Right ventricle myocardium superior (tissue), 1 donor: ENCODE results near the gene SMIM5. TPM values are rescaled to one million over a fixed set of nuclear protein-coding genes. Genes with fewer than 3 reads are reported as not detected.

Experiments
- ATAC-seq: fragments of 200-7000 bp; cut with Tn5 transposase; one replicate; pipeline ENCODE4 v1.9.1; 2020; ENCODE audit warnings: mild to moderate bottlenecking; ENCODE audit not compliant: poor library complexity
- DNase-seq: peaks from one replicate; pipeline ENCODE4 v3.0.0-alpha.2; 2020
- intact Hi-C: fragments of 100-400 bp; cut with DNase I; formaldehyde crosslinking; loops from one replicate; pipeline ENCODE4 v1.11.2; 2022
- total RNA-seq: library from RNA; stranded (reverse); fragmentation: NEBNext Ultra II Directional; extraction: Animal tissue kit (Norgen Biotek cat#: 25700); gene quantifications from one replicate; pipeline ENCODE4 v1.2.1, GENCODE V29; 2021
- donor health status: DM: no; HTN: yes; CAD: no; lungs with severe emphysema.

The SMIM5 gene
- total RNA-seq, 1 donor from 2014 or later, result 12.5 TPM

GRCh38 chr17:75596320-75597087, 36.7 kb upstream of the SMIM5 start:
- intact Hi-C loops, result no loop called here
- ATAC-seq, result no peak
- peak; percentile 27 for DNase-seq

- intact Hi-C loops, result no loop called here
- ATAC-seq, result peak; percentile 63
- DNase-seq, result peak; percentile 72
These were observed 31.9 kb upstream of the SMIM5 start for GRCh38 chr17:75601057-75601987.

DNA sequence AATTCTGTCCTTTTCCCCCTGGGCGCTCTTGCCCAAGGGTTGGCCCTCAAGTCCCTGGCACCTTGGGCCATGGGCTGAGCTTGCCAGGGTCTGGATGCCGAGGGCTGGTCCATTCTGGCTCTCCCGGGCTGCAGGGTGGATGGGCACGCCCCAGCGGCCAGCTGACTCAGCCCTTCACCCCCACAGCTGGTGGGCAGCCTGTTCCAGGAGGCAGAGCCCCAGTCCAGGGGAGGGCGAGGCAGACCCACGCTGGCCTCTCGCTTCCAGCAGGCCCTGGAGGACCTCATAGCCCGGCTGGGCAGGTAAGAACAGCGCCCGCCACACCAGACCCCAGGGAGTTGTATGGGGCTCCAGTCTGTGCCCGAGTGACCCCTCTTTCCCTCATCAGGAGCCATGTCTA, 30.6 kb upstream of the SMIM5 start:
- ATAC-seq, result no peak
- intact Hi-C loops, result no loop called here
- peak; percentile 22 for DNase-seq

DNA sequence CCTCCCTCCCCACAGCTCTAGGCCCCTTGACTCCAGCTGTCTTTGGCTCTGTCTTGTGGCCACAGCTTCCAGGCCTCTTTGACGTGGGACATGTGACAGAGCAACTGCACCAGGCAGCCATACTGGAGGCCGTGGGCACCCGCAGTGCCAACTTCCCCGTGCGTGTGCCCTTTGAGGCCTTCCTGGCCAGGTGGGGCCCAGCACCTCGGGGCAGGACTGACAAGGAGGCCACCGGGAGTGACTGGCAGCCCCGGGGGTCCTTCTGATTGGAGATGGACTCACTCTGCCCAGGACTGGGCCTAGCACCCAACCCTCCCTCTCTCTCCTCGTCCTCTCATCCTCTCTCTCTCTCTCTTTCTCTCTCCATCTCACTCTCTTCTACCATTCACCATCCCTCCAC, 30.1 kb upstream of the SMIM5 start:
- intact Hi-C loops, result no loop called here
- ATAC-seq (no peak), DNase-seq (no peak)

DNA sequence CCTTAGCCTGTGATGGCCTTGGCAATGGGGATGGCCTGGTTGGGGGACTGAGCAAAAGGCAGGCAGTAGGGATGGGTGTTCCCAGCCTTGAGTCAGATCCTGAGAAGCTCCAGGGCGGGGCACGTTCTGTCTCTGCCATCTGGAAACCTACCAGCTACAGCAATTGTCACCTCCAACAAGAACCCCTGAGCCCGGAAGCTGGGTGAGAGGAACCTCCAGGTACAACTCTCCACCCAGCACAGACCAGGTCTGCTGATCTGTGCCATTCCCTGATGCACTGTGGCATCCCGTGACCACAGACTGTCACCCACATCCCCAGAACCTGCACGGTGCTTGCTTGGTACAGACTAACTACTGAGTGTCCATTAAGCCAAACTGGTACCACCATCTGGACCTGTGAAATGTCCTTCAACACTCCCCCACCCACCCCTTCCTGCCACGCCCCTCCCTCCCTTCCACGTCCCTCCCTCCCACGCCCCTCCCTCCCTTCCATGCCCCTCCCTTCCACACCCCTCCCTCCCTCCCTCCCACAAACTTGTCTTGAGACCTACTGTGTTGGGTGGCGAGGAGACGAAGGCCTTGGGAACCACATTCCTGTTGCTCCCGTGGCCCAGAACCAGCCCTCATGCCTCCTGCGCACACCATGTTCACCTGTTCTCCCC, 29.1 kb upstream of the SMIM5 start:
- DNase-seq, result no peak
- intact Hi-C loops, result no loop called here
- no peak for ATAC-seq

DNA sequence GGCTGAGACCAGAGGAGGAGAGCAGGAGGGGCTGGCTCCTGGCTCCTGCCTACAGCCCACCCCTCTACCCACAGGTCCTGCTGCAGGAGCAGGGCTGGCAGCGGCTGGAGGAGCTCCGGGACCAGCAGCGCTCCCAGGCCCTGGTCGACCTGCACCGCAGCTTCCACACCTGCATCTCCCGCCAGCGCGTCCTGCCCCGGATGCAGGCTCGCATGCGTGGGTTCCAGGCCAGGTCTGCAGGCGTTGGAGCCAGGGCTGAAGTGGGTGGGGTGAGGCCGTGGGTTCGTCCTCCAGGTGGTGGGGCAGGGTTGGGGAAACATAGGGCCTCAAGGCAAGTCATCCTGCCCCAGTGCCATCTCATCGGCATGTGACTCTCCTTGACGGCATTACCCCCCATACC, 27.4 kb upstream of the SMIM5 start:
- DNase-seq (no peak), ATAC-seq (no peak)
- intact Hi-C loops, result no loop called here

- intact Hi-C loops, result no loop called here
- ATAC-seq (no peak), DNase-seq (no peak)
These were observed 26.1 kb upstream of the SMIM5 start for GRCh38 chr17:75607086-75607485.

DNA sequence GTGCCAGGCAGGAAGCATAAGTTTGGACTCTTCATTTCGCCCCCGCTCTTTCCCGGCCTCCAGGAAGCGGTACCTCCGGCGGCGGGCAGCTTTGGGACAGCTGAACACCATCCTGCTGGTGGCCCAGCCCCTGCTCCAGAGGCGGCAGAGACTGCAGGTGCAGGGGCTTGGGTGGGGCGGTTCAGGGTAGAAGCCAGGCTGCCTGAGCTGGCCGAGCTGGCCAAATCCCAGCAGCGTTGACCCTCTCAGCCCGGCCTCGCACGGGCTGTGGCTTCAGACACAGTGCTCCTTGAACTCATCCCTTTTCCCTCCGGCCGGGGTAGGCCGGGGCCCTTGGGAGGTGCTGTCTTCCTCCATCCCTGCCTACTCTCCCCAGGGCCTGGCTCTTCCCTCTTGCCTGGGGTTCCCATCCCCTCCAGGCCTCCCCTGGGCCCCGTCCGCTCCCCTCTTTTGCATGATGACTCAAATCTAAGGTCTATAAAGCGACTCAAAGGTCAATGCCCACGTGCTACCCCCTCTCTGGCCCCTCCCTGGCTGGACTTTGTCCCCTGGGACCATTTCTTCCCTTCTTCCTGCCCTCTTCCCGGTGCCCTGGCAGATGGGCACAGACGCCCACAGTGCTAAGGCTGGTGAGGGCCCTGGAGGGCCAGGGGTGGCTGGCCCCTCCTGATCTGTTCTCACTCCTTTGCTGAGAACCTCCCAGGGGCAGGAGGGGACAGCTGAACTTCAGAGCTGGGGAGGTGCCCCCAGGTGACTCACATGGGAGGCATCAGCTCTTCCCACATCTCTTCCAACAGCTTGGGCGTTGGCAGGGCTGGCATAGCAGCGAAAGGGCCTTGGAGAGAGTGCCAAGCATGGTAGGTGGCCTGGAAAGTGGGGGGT, 22.9 kb upstream of the SMIM5 start:
- intact Hi-C loops, result no loop called here
- no peak for DNase-seq
- ATAC-seq, result no peak

DNA sequence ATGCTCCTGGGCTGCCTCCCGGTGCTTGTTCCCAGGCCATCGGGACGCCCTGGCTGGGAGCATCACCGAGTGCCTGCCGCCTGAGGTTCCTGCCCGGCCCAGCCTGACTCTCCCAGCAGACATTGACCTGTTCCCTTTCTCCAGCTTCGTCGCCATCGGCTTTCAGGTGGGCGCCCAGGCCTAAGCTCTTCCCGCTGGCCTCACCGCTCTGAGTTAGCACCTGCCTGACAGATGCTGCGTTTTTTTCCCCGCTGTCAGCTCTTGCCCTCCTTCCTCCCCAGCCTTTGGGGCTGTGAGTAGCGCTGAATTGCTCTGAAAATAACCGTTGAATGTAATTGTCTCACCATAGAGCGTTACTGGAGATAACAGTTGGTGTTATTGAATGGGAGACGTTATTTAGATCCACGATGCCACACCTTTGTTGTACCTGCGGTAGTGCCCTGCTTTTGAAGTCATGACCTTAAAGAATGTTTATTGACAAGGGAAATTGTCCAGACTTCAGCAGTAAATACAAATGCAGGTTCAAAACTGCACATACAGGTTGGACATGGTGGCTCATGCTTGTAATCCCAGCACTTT, 21.3 kb upstream of the SMIM5 start:
- no peak for DNase-seq
- intact Hi-C loops, result no loop called here
- no peak for ATAC-seq

DNA sequence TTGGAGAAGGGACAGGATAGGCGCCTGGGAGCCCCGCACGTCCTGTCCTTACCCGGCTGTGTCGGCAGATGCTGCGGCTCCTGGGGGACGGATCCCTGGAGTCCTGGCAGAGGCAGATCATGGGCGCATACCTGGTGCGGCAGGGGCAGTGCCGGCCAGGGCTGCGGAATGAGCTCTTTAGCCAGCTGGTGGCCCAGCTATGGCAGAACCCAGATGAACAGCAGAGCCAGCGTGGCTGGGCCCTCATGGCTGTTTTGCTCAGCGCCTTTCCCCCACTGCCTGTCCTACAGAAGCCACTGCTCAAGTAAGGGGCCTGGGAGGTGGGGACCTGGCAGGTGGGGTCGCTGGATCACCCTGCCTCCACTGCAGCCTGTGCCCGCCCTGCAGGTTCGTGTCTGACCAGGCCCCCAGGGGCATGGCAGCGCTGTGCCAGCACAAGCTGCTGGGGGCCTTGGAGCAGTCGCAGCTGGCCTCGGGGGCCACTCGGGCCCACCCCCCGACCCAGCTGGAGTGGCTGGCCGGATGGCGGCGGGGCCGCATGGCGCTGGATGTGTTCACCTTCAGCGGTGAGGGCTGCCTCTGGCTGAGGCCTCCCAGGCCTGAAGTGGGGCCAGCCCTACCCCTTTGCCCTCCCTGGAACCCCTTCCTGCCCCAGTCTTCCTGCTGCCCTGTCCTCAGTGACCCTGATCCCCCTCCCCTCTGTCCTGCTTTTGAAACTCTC, 20.2 kb upstream of the SMIM5 start:
- no peak for DNase-seq
- intact Hi-C loops, result no loop called here
- ATAC-seq, result no peak

GRCh38 chr17:75614006-75614405, 19.2 kb upstream of the SMIM5 start:
- DNase-seq (no peak), ATAC-seq (no peak)
- intact Hi-C loops, result no loop called here

- intact Hi-C loops, result no loop called here
- ATAC-seq (no peak), DNase-seq (no peak)
These were observed 18.5 kb upstream of the SMIM5 start for GRCh38 chr17:75614556-75615270.

GRCh38 chr17:75615301-75615700, 17.9 kb upstream of the SMIM5 start:
- intact Hi-C loops, result no loop called here
- ATAC-seq (no peak), DNase-seq (no peak)

GRCh38 chr17:75616521-75617122, 16.6 kb upstream of the SMIM5 start:
- no peak for DNase-seq

GRCh38 chr17:75617218-75617617, 16.0 kb upstream of the SMIM5 start:
- ATAC-seq (no peak), DNase-seq (no peak)
- intact Hi-C loops, result no loop called here

More at GRCh38 chr17:75616521-75617122, 16.6 kb upstream of the SMIM5 start:
- ATAC-seq, result no peak
- intact Hi-C loops, result no loop called here

- intact Hi-C loops, result no loop called here
- DNase-seq (no peak), ATAC-seq (no peak)
These were observed 15.6 kb upstream of the SMIM5 start for GRCh38 chr17:75617675-75618074.
